ENCODE data around the gene CDKN2AIP. TPM values are rescaled to one million over a fixed set of nuclear protein-coding genes. Genes with fewer than 3 reads are reported as not detected.
A peak's percentile ranks its signal among the peaks of the same experiment; 100 is the strongest.
"Not testable (repeated sequence)": the region's sequence is repeated elsewhere in the genome, so short reads cannot be mapped to it uniquely, and the experiment has no call there.

CDKN2AIP gene
- total and polyA plus RNA-seq, 7 donors: 12.9 to 35.0 (median 17.7) TPM

DNA sequence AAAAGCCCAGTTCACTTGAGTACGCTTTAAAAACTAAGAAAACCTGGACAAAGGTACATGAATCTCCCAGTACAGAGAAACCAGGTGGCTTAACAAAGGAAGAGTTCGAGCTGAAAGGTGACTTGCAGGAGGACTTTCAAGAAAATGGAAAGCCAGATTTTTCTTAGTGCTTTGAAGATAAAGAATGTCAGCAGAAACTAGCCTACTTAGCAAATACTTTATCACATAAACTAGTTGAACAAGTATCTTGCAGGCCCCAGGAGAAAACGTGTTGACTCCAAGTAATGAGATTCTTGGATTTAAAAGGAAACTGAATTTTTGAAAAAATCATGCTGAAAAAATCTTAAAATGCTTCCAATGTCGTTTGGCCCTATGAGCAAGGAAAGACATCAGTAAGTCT is 26.4 kb downstream of the CDKN2AIP start:
- intact Hi-C loops (cut with DNase I): loop anchor here (5.0 kb wide), 1 partner anchor 131 kb away; no protein-coding TSS in a partner anchor
- H3K4me1 ChIP-seq: peaks cover 0 to 4% (median 0%) of the 10 kb centered on the region in 4 donors
- no peaks in the 10 kb centered on the region for H3K27me3 ChIP-seq
- WGBS, 2 donors: 66 to 81% methylated on average over 4 of the region's 4 CpGs
- DNase-seq: no peak
- no peak overlapping the region for H3K4me3 ChIP-seq
- no peak overlapping the region for H3K27ac ChIP-seq
- TF ChIP-seq, protein P1, sequence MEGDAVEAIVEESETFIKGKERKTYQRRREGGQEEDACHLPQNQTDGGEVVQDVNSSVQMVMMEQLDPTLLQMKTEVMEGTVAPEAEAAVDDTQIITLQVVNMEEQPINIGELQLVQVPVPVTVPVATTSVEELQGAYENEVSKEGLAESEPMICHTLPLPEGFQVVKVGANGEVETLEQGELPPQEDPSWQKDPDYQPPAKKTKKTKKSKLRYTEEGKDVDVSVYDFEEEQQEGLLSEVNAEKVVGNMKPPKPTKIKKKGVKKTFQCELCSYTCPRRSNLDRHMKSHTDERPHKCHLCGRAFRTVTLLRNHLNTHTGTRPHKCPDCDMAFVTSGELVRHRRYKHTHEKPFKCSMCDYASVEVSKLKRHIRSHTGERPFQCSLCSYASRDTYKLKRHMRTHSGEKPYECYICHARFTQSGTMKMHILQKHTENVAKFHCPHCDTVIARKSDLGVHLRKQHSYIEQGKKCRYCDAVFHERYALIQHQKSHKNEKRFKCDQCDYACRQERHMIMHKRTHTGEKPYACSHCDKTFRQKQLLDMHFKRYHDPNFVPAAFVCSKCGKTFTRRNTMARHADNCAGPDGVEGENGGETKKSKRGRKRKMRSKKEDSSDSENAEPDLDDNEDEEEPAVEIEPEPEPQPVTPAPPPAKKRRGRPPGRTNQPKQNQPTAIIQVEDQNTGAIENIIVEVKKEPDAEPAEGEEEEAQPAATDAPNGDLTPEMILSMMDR (IDR thresholded peaks at IDR 0.05): no peak
- TF ChIP-seq POLR2AphosphoS5 (IDR thresholded peaks at IDR 0.05): no peak
- TF ChIP-seq EP300 (IDR thresholded peaks at IDR 0.05): no peak
- TF ChIP-seq POLR2A (IDR thresholded peaks at IDR 0.05): no peak
- H3K9me3 ChIP-seq: no peaks in the 10 kb centered on the region
- no peaks in the 10 kb centered on the region for H3K36me3 ChIP-seq

DNA sequence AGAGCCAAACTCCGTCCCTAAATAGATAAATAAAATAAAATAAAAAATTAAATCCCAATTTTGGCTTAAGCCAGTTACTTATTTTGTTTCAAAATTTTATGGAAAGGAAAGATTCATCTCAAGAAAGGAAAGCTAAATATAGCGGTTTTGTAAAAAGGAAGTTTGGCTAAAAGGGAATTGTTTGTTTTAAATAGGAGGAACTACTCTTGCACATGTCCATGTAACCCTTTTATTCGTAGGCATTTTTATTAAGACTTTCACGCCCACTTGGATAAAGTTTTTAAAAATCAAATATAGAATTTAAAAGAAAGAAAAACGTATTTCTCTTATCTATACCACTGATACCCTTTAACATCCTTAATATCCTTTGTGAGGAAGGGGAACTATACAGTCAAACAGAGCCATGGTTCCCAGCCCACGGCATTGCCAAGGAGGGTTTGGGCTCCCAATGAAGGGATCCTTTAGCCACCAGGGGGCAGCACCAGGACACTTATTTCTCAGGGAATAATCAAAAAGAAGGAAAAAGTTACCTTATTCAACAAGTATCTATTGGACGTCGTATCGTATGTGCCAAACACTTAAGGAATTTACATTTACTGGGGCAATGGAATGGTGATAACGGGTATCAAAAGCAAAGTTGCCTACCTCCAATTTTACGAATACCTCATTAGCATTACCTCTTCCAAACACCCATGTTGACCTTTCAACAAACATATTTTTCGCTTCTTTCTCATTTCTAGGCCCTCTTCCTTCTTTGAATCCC is 27.7 kb downstream of the CDKN2AIP start:
- Histone ChIP-seq H3K27me3 (no peaks in the 10 kb centered on the region), H3K27ac (no peak overlapping the region), H3K4me3 (peak overlapping the region in 1 of 4 donors; percentile 8), H3K36me3 (no peaks in the 10 kb centered on the region), H3K4me1 (peaks cover 0 to 4% (median 0%) of the 10 kb centered on the region in 4 donors), H3K9me3 (no peaks in the 10 kb centered on the region)
- intact Hi-C loops (cut with DNase I): loop anchor here (1.0 to 5.0 kb wide), 3 partner anchors 32 to 186 kb away; no protein-coding TSS in a partner anchor
- 23 to 29% methylated on average over 12 of the region's 12 CpGs for WGBS, 2 donors
- TF ChIP-seq, protein P1 (IDR thresholded peaks at IDR 0.05): peak; percentile 39 to 89 (median 79)
- no peak for TF ChIP-seq EP300 (IDR thresholded peaks at IDR 0.05)
- DNase-seq: peak; percentile 89

DNA sequence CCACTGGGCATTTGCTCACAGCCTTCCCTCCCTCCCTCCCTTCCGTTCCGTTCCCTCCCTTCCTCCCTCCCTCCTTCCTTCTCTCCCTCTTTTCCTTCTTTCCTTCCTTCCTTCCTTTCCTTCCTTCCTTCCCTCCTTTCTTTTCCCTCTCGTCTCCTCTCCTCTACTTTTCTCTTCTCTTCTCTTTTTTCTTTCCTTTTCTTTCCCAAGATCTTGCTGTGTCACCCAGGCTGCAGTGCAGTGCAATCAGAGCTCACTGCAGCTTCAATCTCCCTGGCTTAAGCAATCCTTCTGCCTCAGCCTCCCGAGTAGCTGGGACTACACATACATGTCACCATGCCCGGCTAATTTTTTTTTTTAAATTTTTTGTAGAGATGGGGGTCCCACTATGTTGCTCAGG is 33.7 kb downstream of the CDKN2AIP start:
- Histone ChIP-seq H3K9me3 (no peaks in the 10 kb centered on the region), H3K4me1 (no peaks in the 10 kb centered on the region), H3K36me3 (no peaks in the 10 kb centered on the region), H3K27ac (no peak overlapping the region), H3K27me3 (peaks cover 0 to 4% (median 0%) of the 10 kb centered on the region in 3 donors), H3K4me3 (no peak overlapping the region)
- intact Hi-C loops (cut with DNase I): no loop called here
- WGBS, 2 donors: 53 to 68% methylated on average over 5 of the region's 5 CpGs
- DNase-seq: no peak
- no peak for TF ChIP-seq POLR2A (IDR thresholded peaks at IDR 0.05)
- TF ChIP-seq EP300 (IDR thresholded peaks at IDR 0.05): no peak
- TF ChIP-seq POLR2AphosphoS5 (IDR thresholded peaks at IDR 0.05): no peak
- TF ChIP-seq, protein P1 (IDR thresholded peaks at IDR 0.05): no peak

DNA sequence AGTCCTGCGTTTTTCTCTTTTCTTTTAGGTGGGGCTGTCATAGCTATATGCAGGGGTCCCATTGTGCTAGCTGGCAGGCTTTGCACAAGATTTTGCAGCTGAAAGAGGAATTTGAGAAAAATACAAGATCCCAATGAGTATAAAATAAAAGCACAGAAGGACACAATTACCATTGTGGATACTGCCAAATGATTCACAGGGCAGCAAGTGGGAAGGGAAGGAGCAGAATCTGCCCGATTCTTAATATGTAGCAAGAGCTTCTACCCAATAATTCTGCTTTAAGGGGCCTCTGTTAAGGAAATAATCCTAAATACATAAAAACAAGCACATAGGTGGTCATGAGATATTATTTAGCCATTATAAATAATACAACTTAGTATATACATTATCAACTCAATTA is 34.5 kb downstream of the CDKN2AIP start:
- H3K36me3 ChIP-seq: no peaks in the 10 kb centered on the region
- no peaks in the 10 kb centered on the region for H3K4me1 ChIP-seq
- intact Hi-C loops (cut with DNase I): no loop called here
- no peaks in the 10 kb centered on the region for H3K9me3 ChIP-seq
- no peak for TF ChIP-seq POLR2A (IDR thresholded peaks at IDR 0.05)
- no peak for TF ChIP-seq EP300 (IDR thresholded peaks at IDR 0.05)
- no peak for TF ChIP-seq POLR2AphosphoS5 (IDR thresholded peaks at IDR 0.05)
- TF ChIP-seq, protein P1 (IDR thresholded peaks at IDR 0.05): no peak
- no peak overlapping the region for H3K4me3 ChIP-seq
- H3K27me3 ChIP-seq: peaks cover 0 to 4% (median 0%) of the 10 kb centered on the region in 3 donors
- WGBS, 2 donors: 75 to 87% methylated on average over 2 of the region's 2 CpGs
- H3K27ac ChIP-seq: no peak overlapping the region
- no peak for DNase-seq

DNA sequence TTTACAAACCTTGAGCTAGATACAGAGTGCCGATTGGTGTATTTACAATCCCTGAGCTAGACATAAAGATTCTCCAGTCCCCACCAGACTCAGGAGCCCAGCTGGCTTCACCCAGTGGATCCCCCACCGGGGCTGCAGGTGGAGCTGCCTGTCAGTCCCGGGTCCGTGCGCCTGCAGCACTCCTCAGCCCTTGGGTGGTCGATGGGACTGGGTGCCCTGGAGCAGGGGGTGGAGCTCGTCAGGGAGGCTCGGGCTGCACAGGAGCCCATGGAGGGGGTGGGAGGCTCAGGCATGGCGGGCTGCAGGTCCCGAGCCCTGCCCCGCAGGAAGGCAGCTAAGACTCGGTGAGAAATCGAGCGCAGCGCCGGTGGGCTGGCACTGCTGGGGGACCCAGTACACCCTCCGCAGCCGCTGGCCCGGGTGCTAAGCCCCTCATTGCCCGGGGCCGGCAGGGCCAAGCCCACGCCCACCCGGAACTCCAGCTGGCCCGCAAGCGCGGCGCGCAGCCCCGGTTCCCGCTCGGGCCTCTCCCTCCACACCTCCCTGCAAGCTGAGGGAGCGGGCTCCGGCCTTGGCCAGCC is 38.2 kb downstream of the CDKN2AIP start:
- H3K4me1 ChIP-seq; DNase-seq; H3K4me3 ChIP-seq; H3K9me3 ChIP-seq; H3K36me3 ChIP-seq; H3K27ac ChIP-seq; intact Hi-C loops (cut with DNase I); H3K27me3 ChIP-seq: not testable (repeated sequence)
- 95 to 96% methylated on average over 33 of the region's 33 CpGs for WGBS, 2 donors
